Panc1 (cell line): ENCODE measurements around the gene TGIF1. TPM values are rescaled to one million over a fixed set of nuclear protein-coding genes. Genes with fewer than 3 reads are reported as not detected.
A peak's percentile ranks its signal among the peaks of the same experiment; 100 is the strongest.

Experiments used
- ATAC-seq: fragments of 200-7000 bp; cut with Tn5 transposase; 2 replicates; pipeline ENCODE4 v1.9.1; 2020; ENCODE audit warnings: mild to moderate bottlenecking, moderate library complexity
- Bru-seq: library from RNA; stranded (reverse); fragments of 400-500 nt; gene quantifications from one replicate; lab custom pipeline; 2021; lab: Mats Ljungman, UMichigan
- BruChase-seq, 2 experiments: library from RNA; stranded (reverse); fragments of 400-500 nt; gene quantifications; one replicate each; lab custom pipeline; 2021; lab: Mats Ljungman, UMichigan
- BruUV-seq: library from RNA; stranded (reverse); fragments of 400-500 nt; replicated peaks from 2 replicates; lab custom pipeline; 2021; lab: Mats Ljungman, UMichigan
- CTCF ChIA-PET: fragments of 300-600 bp; sonication (Branson Sonifier 250); formaldehyde crosslinking; loops from one replicate; lab custom pipeline; 2022; ENCODE audit warnings: antibody characterized with exemption; lab: Charles Lee
- POLR2A ChIA-PET: fragments of 300-600 bp; sonication (Branson Sonifier 250); formaldehyde crosslinking; loops from one replicate; lab custom pipeline; 2022; ENCODE audit warnings: antibody characterized with exemption; lab: Charles Lee
- DNase-seq: peaks from one replicate; pipeline ENCODE4 v3.0.0-alpha.2; 2010; ENCODE audit warnings: low read depth, low spot score
- H3K27ac ChIP-seq: 2 replicates; pipeline ENCODE4 v1.5.1; 2011; ENCODE audit warnings: mild to moderate bottlenecking, low read length, inconsistent platforms
- H3K27me3 ChIP-seq: fragments of 200-500 bp; sonication (Bioruptor generic); 2 replicates; pipeline ENCODE4 v1.6.0; 2014; ENCODE audit warnings: low read length, inconsistent platforms; ENCODE audit not compliant: control insufficient read depth, insufficient read depth
- H3K36me3 ChIP-seq: fragments of 200-500 bp; sonication (Bioruptor generic); 2 replicates; pipeline ENCODE4 v1.5.1; 2014; ENCODE audit warnings: inconsistent platforms, mild to moderate bottlenecking, low read length, moderate library complexity; ENCODE audit not compliant: control insufficient read depth, insufficient read depth
- H3K4me1 ChIP-seq: 2 replicates; pipeline ENCODE4 v1.5.1; 2011; ENCODE audit warnings: inconsistent platforms, mild to moderate bottlenecking, low read length, moderate library complexity; ENCODE audit not compliant: control insufficient read depth, insufficient read depth
- H3K4me3 ChIP-seq, 2 experiments: 2 replicates each; pipeline ENCODE4 v1.5.1; 2011 to 2012; ENCODE audit warnings: low read depth in 2 of 2, low read length in 2 of 2, mild to moderate bottlenecking in 2 of 2, inconsistent platforms in 1 of 2, moderate library complexity in 1 of 2
- H3K9me3 ChIP-seq: fragments of 200-500 bp; sonication (Bioruptor generic); 2 replicates; pipeline ENCODE4 v1.5.1; 2014; ENCODE audit warnings: low read depth, mild to moderate bottlenecking, inconsistent platforms, low read length, moderate library complexity; ENCODE audit not compliant: control insufficient read depth, insufficient read depth
- CTCF ChIP-seq: fragments of 450-650 bp; IDR thresholded peaks from 2 replicates; pipeline ENCODE4 v1.5.1; 2017; ENCODE audit warnings: mild to moderate bottlenecking
- POLR2AphosphoS5 ChIP-seq: IDR thresholded peaks from 2 replicates; pipeline ENCODE4 v1.6.1; 2012; ENCODE audit warnings: mild to moderate bottlenecking, low read depth, low read length, moderate library complexity
- SIN3A ChIP-seq: IDR thresholded peaks from 2 replicates; pipeline ENCODE4 v1.6.1; 2012; ENCODE audit warnings: low read depth, mild to moderate bottlenecking, low read length, moderate library complexity, borderline replicate concordance; ENCODE audit not compliant: insufficient read depth
- TCF7L2 ChIP-seq: IDR thresholded peaks from 2 replicates; pipeline ENCODE4 v1.6.1; 2011; ENCODE audit warnings: mild to moderate bottlenecking, low read depth, low read length, inconsistent platforms
- in situ Hi-C: cut with HindIII; loops from 2 replicates; pipeline ENCODE4 v1.10.0; 2016; ENCODE audit warnings: low sequenced_read_pairs, low pct_unique_long_range_greater_than_20kb
- intact Hi-C: fragments of 100-400 bp; cut with micrococcal nuclease; formaldehyde crosslinking; loops from one replicate; pipeline ENCODE4 v1.10.0; 2022; ENCODE audit not compliant: unreplicated experiment
- long read RNA-seq: library from polyadenylated mRNA; unstranded; transcript quantifications from one replicate; pipeline ENCODE4 v2.0.0, GENCODE V29; 2021; ENCODE audit not compliant: unreplicated experiment
- polyA plus RNA-seq: library from polyadenylated mRNA; unstranded; fragments of >200 nt; gene quantifications from one replicate; pipeline ENCODE4 v1.2.1, GENCODE V29; 2012; ENCODE audit warnings: missing spikeins; ENCODE audit not compliant: insufficient read length
- total RNA-seq: library from RNA; stranded (reverse); gene quantifications from one replicate; pipeline ENCODE4 v1.2.1, GENCODE V29; 2021; ENCODE audit not compliant: unreplicated experiment
- TF ChIP-seq, protein P1 (sequence below), 2 experiments: IDR thresholded peaks; 2 replicates each; pipeline ENCODE4 v1.6.1; 2011 to 2012; ENCODE audit warnings: low read depth in 2 of 2, control low read depth in 1 of 2, low read length in 1 of 2, mild to moderate bottlenecking in 1 of 2, moderate library complexity in 1 of 2; ENCODE audit not compliant: insufficient read depth in 1 of 2

Gene TGIF1
- total RNA-seq = 171 TPM
- 131 TPM for polyA plus RNA-seq
- Bru-seq, nascent RNA = percentile 96 among the genes with signal in this experiment
- BruChase-seq, experiment 1, labeled RNA remaining after a 2-hour chase = percentile 78 among the genes with signal in this experiment
- percentile 68 among the genes with signal in this experiment for BruChase-seq, experiment 2, labeled RNA remaining after a 6-hour chase
- long read RNA-seq, transcript TGIF1-201 (3 exons, 1,980 nt) = minor isoform, 21 of 197 reads
- long read RNA-seq, transcript TGIF1-207 (4 exons, 1,585 nt) = minor isoform, 7 of 197 reads
- long read RNA-seq, transcript TGIF1-202 (3 exons, 2,076 nt) = major isoform, 106 of 197 reads
- long read RNA-seq, transcript TGIF1-208 (2 exons, 2,214 nt) = minor isoform, 15 of 197 reads
- long read RNA-seq, partial matches to known transcripts = 0 of 197 reads
- long read RNA-seq, other reads (novel, unspliced or antisense) = 27 of 197 reads

DNA sequence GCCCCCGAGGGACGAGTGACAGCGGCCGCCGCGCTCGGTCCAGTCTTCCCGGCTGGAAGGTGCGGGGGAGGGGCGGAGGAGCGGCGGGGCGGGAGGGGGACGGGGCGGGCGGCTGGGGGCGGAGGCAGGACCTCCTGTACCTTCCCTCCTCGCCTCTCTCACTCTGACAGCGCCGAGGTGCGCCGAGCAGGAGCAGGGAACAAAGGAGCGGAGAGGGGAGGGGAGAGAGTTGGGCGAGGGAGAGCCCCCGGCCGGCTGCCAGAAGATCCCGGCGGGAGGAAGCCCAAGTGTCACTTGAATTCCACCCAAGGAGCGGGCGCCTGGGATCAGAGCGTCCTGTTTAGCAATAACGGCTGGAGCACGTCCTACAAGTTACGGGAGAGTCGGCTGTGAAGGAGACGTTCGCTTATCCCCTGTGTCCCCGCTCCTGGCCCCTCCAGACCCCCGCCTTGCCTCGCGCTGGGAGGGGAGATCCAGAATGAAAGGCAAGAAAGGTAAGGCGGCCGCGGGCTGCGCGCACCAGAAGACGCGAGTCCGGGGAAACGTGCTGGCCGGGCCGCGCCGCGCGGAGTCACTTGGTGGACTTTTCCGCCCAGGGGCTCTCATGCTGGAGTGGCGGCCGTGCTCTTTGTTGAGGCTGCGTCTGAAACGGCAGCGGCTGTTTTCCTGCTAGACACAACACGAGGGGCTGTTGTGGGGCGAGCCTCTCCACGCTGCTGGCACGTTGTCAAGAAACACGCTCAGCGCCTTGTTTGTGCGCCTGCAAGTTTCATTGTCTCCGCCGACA is at the start of gene TGIF1:
Gene TGIF1 (plus strand): TSS at position 161 of the 787 bp plus-strand sequence. CDS start 318 bp downstream, at position 479.
- Histone ChIP-seq H3K4me3 (peak within 1 kb of the TSS; percentile 97 to 98), H3K4me1 (peaks cover 28% of the 10 kb centered on the region), H3K9me3 (no peaks in the 10 kb centered on the region), H3K36me3 (peaks cover 9% of the 10 kb centered on the region), H3K27me3 (no peaks in the 10 kb centered on the region), H3K27ac (peak within 1 kb of the TSS; percentile 100)
- DNase-seq = no peak
- peak; percentile 61 for ATAC-seq
- ChIA-PET POLR2A (interaction anchor here (0.6 to 1.4 kb wide), 3 partner anchors 40 to 216 kb away, joined by 3 to 9 read pairs (median 4); no protein-coding TSS in a partner anchor), CTCF (no interaction called here)
- no TSS peak for BruUV-seq
- peak; percentile 50; the same call in 1 of the 2 replicates for TF ChIP-seq TCF7L2
- peak; percentile 77 for TF ChIP-seq POLR2AphosphoS5
- TF ChIP-seq SIN3A = 0 out of 2 replicates have a peak, but pooled peaks have one; percentile 53
- TF ChIP-seq, protein P1, sequence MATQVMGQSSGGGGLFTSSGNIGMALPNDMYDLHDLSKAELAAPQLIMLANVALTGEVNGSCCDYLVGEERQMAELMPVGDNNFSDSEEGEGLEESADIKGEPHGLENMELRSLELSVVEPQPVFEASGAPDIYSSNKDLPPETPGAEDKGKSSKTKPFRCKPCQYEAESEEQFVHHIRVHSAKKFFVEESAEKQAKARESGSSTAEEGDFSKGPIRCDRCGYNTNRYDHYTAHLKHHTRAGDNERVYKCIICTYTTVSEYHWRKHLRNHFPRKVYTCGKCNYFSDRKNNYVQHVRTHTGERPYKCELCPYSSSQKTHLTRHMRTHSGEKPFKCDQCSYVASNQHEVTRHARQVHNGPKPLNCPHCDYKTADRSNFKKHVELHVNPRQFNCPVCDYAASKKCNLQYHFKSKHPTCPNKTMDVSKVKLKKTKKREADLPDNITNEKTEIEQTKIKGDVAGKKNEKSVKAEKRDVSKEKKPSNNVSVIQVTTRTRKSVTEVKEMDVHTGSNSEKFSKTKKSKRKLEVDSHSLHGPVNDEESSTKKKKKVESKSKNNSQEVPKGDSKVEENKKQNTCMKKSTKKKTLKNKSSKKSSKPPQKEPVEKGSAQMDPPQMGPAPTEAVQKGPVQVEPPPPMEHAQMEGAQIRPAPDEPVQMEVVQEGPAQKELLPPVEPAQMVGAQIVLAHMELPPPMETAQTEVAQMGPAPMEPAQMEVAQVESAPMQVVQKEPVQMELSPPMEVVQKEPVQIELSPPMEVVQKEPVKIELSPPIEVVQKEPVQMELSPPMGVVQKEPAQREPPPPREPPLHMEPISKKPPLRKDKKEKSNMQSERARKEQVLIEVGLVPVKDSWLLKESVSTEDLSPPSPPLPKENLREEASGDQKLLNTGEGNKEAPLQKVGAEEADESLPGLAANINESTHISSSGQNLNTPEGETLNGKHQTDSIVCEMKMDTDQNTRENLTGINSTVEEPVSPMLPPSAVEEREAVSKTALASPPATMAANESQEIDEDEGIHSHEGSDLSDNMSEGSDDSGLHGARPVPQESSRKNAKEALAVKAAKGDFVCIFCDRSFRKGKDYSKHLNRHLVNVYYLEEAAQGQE (IDR thresholded peaks at IDR 0.05; ENCODE audit: insufficient read depth in 1 of 2, low read depth in 2 of 2, low read length in 1 of 2) = 0 out of 4 replicates have a peak, but pooled peaks of 1 of the 2 experiments have one; percentile 28
- TF ChIP-seq CTCF = no peak
- in situ Hi-C loops (no loop called here), intact Hi-C loops (loop anchor here (5.0 kb wide), 1 partner anchor 217 kb away; no protein-coding TSS in a partner anchor)

DNA sequence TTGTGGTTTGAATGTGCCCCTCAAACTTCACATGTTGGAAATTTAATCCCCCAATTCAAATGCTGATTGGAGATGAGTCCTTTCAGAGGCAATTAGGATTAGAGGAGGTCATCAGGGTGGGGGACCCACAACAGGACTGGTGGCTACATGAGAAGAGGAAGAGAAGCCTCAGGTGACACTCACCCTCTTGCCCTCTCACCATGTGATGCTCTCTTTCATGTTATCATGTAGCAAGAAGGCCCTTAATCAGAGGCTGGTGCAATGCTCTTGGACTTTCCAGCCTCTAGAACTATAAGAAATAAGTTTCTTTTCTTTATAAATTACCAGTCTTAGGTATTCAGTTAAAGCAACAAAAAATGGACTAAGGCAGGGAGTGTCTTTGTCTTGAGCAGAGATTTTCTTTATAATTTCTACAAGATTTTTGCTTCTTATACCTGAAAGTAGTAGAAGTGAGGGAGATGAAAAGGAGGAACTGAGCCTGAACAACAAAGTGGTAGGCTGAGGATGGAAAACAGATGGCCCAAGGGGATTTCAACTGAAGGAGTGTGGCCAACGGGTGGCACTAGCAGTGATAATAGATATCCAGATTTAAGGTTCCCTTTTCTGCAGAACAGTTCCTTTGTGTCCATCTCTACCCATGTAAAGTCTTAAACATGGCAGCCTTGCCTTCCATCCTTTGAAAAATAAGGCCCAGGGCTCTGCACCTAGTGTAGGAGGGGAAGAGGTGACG is 49.2 kb upstream of the TGIF1 start:
- POLR2A ChIA-PET = interaction anchor here (1.0 kb wide), 1 partner anchor 11 kb away, joined by 3 read pairs; no protein-coding TSS in a partner anchor
- TF ChIP-seq, protein P1 (IDR thresholded peaks at IDR 0.05; ENCODE audit: insufficient read depth in 1 of 2, low read depth in 2 of 2, low read length in 1 of 2) = no peak
- DNase-seq (no peak), ATAC-seq (no peak)
- CTCF ChIA-PET = no interaction called here
- no peaks in the 10 kb centered on the region for H3K36me3 ChIP-seq
- no peaks in the 10 kb centered on the region for H3K9me3 ChIP-seq
- H3K4me1 ChIP-seq = peaks cover 5% of the 10 kb centered on the region
- intact Hi-C loops (no loop called here), in situ Hi-C loops (no loop called here)
- H3K4me3 ChIP-seq = no peak overlapping the region
- no peaks in the 10 kb centered on the region for H3K27me3 ChIP-seq
- H3K27ac ChIP-seq = peak overlapping the region; percentile 59; the same call in 1 of the 2 replicates
- BruUV-seq = no TSS peak
